ENCODE data around the gene FRY.

Gene FRY

DNA sequence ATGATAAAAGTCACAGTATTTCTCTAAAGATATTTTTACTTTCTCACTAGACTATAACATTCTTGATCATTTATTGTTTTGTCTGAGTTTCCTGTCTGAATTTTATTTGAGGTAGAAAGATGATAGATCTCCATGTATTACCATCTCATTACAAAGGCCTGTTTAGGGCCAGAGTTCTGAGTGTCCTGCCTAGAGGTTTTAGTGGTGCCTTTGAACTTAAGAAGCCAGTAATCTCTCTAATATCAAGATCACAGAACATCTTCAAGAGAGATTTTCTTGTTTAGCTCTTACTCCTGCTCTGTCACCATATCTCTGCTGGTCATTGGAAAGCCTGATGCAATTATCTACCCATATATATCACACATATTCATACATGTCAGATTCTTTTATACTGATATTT, 182.1 kb downstream of the FRY start:
- TF ChIP-seq, protein P1, sequence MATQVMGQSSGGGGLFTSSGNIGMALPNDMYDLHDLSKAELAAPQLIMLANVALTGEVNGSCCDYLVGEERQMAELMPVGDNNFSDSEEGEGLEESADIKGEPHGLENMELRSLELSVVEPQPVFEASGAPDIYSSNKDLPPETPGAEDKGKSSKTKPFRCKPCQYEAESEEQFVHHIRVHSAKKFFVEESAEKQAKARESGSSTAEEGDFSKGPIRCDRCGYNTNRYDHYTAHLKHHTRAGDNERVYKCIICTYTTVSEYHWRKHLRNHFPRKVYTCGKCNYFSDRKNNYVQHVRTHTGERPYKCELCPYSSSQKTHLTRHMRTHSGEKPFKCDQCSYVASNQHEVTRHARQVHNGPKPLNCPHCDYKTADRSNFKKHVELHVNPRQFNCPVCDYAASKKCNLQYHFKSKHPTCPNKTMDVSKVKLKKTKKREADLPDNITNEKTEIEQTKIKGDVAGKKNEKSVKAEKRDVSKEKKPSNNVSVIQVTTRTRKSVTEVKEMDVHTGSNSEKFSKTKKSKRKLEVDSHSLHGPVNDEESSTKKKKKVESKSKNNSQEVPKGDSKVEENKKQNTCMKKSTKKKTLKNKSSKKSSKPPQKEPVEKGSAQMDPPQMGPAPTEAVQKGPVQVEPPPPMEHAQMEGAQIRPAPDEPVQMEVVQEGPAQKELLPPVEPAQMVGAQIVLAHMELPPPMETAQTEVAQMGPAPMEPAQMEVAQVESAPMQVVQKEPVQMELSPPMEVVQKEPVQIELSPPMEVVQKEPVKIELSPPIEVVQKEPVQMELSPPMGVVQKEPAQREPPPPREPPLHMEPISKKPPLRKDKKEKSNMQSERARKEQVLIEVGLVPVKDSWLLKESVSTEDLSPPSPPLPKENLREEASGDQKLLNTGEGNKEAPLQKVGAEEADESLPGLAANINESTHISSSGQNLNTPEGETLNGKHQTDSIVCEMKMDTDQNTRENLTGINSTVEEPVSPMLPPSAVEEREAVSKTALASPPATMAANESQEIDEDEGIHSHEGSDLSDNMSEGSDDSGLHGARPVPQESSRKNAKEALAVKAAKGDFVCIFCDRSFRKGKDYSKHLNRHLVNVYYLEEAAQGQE (IDR thresholded peaks at IDR 0.05; ENCODE audit: insufficient read depth in 1 of 2, low read depth in 2 of 2, low read length in 2 of 2): no peak
- TF ChIP-seq FOXP2 (optimal IDR thresholded peaks at IDR 0.05; ENCODE audit: borderline replicate concordance, extremely low read depth, extremely low read length, insufficient read depth): no peak

DNA sequence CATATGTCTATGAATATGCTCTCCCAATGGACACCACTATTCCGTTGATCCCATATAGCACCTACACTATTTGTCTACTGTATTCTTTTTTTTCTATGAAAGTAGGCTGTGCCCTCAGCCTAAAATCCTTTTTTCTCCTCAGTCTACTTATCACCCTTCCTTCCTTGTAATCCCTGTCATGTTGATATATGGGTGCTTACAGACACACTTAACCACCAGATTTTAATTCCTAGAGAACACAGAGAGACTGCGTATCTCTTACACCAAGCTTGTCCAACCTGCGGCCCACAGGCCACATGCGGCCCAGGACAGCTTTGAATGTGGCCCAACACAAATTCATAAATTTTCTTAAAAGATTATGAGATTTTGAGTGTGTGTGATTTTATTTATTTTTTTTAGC, 182.5 kb downstream of the FRY start:
- TF ChIP-seq, protein P1 (IDR thresholded peaks at IDR 0.05; ENCODE audit: insufficient read depth in 1 of 2, low read depth in 2 of 2, low read length in 2 of 2): no peak
- TF ChIP-seq TAF1 (IDR thresholded peaks at IDR 0.05; ENCODE audit: borderline replicate concordance, insufficient read depth, low read length) (no peak), FOXP2 (optimal IDR thresholded peaks at IDR 0.05; ENCODE audit: borderline replicate concordance, extremely low read depth, extremely low read length, insufficient read depth) (no peak), POLR2AphosphoS5 (IDR thresholded peaks at IDR 0.05; ENCODE audit: low read depth, low read length) (no peak), SIN3A (IDR thresholded peaks at IDR 0.05; ENCODE audit: borderline replicate concordance, insufficient read depth, low read length) (no peak)

DNA sequence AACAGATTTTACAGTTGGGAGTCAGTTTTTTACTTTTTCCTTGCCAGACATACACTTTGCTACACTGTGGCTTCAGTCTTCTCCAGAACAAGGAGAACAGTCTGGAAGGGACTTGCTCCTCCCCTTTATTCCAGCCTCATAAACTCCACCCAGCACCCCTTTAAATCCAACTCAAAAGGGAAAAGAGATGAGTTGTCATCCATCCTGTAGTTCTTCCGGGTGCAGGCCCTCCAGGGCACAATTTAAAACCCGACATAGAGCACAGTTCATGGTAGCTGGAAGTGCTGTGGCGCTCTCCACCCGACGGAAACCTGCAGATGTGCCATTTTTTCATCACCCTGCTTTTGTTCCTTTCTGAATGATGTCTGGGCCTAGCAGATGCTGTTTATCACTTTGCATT, 184.7 kb downstream of the FRY start:
- TF ChIP-seq POLR2AphosphoS5 (IDR thresholded peaks at IDR 0.05; ENCODE audit: low read depth, low read length): no peak
- TF ChIP-seq FOXP2 (optimal IDR thresholded peaks at IDR 0.05; ENCODE audit: borderline replicate concordance, extremely low read depth, extremely low read length, insufficient read depth): no peak
- TF ChIP-seq SIN3A (IDR thresholded peaks at IDR 0.05; ENCODE audit: borderline replicate concordance, insufficient read depth, low read length): no peak
- TF ChIP-seq TAF1 (IDR thresholded peaks at IDR 0.05; ENCODE audit: borderline replicate concordance, insufficient read depth, low read length): no peak
- TF ChIP-seq, protein P1 (IDR thresholded peaks at IDR 0.05; ENCODE audit: insufficient read depth in 1 of 2, low read depth in 2 of 2, low read length in 2 of 2): no peak

DNA sequence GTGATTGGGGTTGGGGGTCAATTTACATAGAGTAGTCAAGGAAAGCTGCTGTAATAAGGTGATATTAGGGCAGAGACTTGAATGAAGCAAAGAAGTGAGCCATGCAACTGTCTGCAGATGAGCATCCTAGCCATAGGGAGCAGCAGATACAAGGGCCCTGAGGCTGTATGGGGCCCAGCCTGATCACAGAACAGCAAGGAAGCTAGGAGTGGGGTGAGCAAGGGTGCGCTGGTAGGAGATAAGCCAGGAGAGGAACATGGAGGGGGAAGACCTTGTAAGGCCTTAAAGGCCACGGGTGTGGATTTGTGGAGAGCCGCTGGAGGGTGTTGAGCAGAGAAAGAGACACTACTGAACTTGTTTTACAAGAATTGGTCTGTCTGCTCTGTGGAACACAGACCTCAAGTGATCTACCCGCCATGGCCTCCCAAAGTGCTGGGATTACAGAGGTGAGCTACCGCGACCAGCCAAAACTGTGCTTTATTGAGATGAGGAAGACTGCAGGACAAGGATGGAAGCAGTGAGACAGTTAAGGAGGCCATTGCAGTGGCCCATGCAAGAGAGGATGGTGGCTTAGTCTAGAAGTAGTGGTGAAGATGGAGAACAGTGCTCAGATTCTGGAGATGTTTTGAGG, 190.6 kb downstream of the FRY start:
- TF ChIP-seq TAF1 (IDR thresholded peaks at IDR 0.05; ENCODE audit: borderline replicate concordance, insufficient read depth, low read length) (no peak), SIN3A (IDR thresholded peaks at IDR 0.05; ENCODE audit: borderline replicate concordance, insufficient read depth, low read length) (no peak), POLR2AphosphoS5 (IDR thresholded peaks at IDR 0.05; ENCODE audit: low read depth, low read length) (no peak), FOXP2 (optimal IDR thresholded peaks at IDR 0.05; ENCODE audit: borderline replicate concordance, extremely low read depth, extremely low read length, insufficient read depth) (no peak)
- TF ChIP-seq, protein P1 (IDR thresholded peaks at IDR 0.05; ENCODE audit: insufficient read depth in 1 of 2, low read depth in 2 of 2, low read length in 2 of 2): no peak

DNA sequence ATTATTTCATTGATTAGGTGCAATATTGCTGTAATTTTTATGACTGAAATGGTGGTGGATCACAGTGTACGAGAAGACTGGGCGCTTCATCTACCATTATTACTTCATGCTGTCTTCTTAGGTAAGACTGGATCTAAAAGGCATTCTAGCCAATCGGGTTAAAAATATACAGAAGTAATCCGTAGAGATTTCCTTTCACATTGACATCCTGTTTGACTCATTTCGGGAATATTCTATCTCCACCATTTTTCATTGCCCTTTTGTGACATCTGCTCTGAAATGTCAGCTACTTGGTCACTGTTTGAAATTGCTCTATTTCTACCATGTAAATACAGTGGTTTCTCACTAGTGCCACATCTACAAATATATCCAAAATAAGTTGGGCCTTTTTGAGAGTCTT, 193.3 kb downstream of the FRY start:
- TF ChIP-seq POLR2AphosphoS5 (IDR thresholded peaks at IDR 0.05; ENCODE audit: low read depth, low read length): no peak
- no peak for TF ChIP-seq FOXP2 (optimal IDR thresholded peaks at IDR 0.05; ENCODE audit: borderline replicate concordance, extremely low read depth, extremely low read length, insufficient read depth)
